GM13977 (cell line): Measurements from ENCODE around the gene DPF1.
"Not testable (repeated sequence)": the region's sequence is repeated elsewhere in the genome, so short reads cannot be mapped to it uniquely, and the experiment has no call there.

ENCODE experiments used
- DNase-seq: peaks from one replicate; pipeline ENCODE4 v3.0.0; 2012; ENCODE audit warnings: low spot score
- CTCF ChIP-seq: IDR thresholded peaks from 2 replicates; pipeline ENCODE4 v1.5.1; 2012; ENCODE audit warnings: mild to moderate bottlenecking, control low read depth; ENCODE audit not compliant: insufficient read depth; ENCODE audit errors: extremely low read depth, missing control alignments
- in situ Hi-C: fragments of 300-500 bp; cut with MboI; formaldehyde crosslinking; loops from one replicate; pipeline ENCODE4 v1.12.0; 2022; ENCODE audit warnings: low sequenced_read_pairs, low pct_unique_long_range_greater_than_20kb, mixed read lengths, inconsistent platforms; ENCODE audit not compliant: unreplicated experiment

DPF1 gene

GRCh38 chr19:38239816-38240215 is 15.8 kb upstream of the DPF1 start:
- in situ Hi-C loops = loop anchor here (10.0 kb wide), 1 partner anchor 85 kb away; no protein-coding TSS in a partner anchor
- no peak for TF ChIP-seq CTCF
- DNase-seq = no peak

GRCh38 chr19:38234615-38235014 is 10.6 kb upstream of the DPF1 start:
- in situ Hi-C loops = loop anchor here (10.0 kb wide), 1 partner anchor 90 kb away; no protein-coding TSS in a partner anchor
- no peak for DNase-seq
- TF ChIP-seq CTCF = no peak

GRCh38 chr19:38233740-38234251 is 9.8 kb upstream of the DPF1 start:
- in situ Hi-C loops = loop anchor here (10.0 kb wide), 1 partner anchor 91 kb away; no protein-coding TSS in a partner anchor
- peak; percentile 88 for DNase-seq

GRCh38 chr19:38231918-38232317 is 7.9 kb upstream of the DPF1 start:
- in situ Hi-C loops = loop anchor here (10.0 kb wide), 1 partner anchor 93 kb away; no protein-coding TSS in a partner anchor
- DNase-seq = no peak
- no peak for TF ChIP-seq CTCF

More at GRCh38 chr19:38233740-38234251, 9.8 kb upstream of the DPF1 start:
- peak; percentile 86 for TF ChIP-seq CTCF

- in situ Hi-C loops = loop anchor here (10.0 kb wide), 1 partner anchor 94 kb away; no protein-coding TSS in a partner anchor
These were observed 6.6 kb upstream of the DPF1 start for GRCh38 chr19:38230506-38231133.

GRCh38 chr19:38229585-38230073 is 5.6 kb upstream of the DPF1 start:
- peak; percentile 94 for DNase-seq
- TF ChIP-seq CTCF = no peak

More at GRCh38 chr19:38230506-38231133, 6.6 kb upstream of the DPF1 start:
- DNase-seq = not testable (repeated sequence)

More at GRCh38 chr19:38229585-38230073, 5.6 kb upstream of the DPF1 start:
- in situ Hi-C loops = loop anchor here (10.0 kb wide), 1 partner anchor 95 kb away; no protein-coding TSS in a partner anchor
